RWPE1 (cell line): ENCODE measurements around the gene GNB3.
"Not testable (repeated sequence)": the region's sequence is repeated elsewhere in the genome, so short reads cannot be mapped to it uniquely, and the experiment has no call there.

Experiments
- CTCF ChIA-PET: fragments of 350-600 bp; sonication (Branson Sonifier 250); formaldehyde crosslinking; extraction: SDS; loops from one replicate; lab custom pipeline; 2021; lab: Yijun Ruan, JAX
- POLR2A ChIA-PET: fragments of 400-600 bp; formaldehyde crosslinking; extraction: SDS; loops from one replicate; lab custom pipeline; 2020; ENCODE audit warnings: antibody characterized with exemption; ENCODE audit not compliant: low non-redundant PET; lab: Yijun Ruan, JAX
- DNase-seq: peaks from one replicate; pipeline ENCODE4 v3.0.0; 2012; ENCODE audit warnings: low spot score
- H3K27ac ChIP-seq: fragments of 450-650 bp; 2 replicates; pipeline ENCODE4 v1.5.1; 2017
- CTCF ChIP-seq: fragments of 450-650 bp; conservative IDR thresholded peaks from 2 replicates; pipeline ENCODE4 v1.5.1; 2017; ENCODE audit warnings: low read depth, mild to moderate bottlenecking

The GNB3 gene

GRCh38 chr12:6871052-6871957, 30.6 kb downstream of the GNB3 start:
- TF ChIP-seq CTCF, result no peak
- DNase-seq, result peak; percentile 62
- ChIA-PET CTCF (interaction anchor here (0.5 to 3.2 kb wide), 8 partner anchors 10 to 401 kb away, joined by 3 to 16 read pairs (median 4); partner anchors contain the start of gene VAMP1), POLR2A (interaction anchor here (0.6 to 2.4 kb wide), 2 partner anchors 20 to 81 kb away, joined by 3 to 9 read pairs; no protein-coding TSS in a partner anchor)
- peak overlapping the region; percentile 84 for H3K27ac ChIP-seq

- H3K27ac ChIP-seq, result peak overlapping the region; percentile 84
- ChIA-PET CTCF (interaction anchor here (0.5 to 3.2 kb wide), 26 partner anchors 9 to 824 kb away, joined by 3 to 16 read pairs (median 4); partner anchors contain the start of genes CDCA3, LRRC23 and VAMP1), POLR2A (interaction anchor here (0.5 to 2.4 kb wide), 3 partner anchors 10 to 53 kb away, joined by 3 to 9 read pairs (median 5); no protein-coding TSS in a partner anchor)
- peak; percentile 72 for DNase-seq
- TF ChIP-seq CTCF, result peak; percentile 84
Measured at GRCh38 chr12:6872073-6873048, 31.6 kb downstream of the GNB3 start.

GRCh38 chr12:6873094-6874014, 32.6 kb downstream of the GNB3 start, which contains the start of gene SPSB2:
Gene SPSB2 (minus strand): TSS chr12:6873303. CDS start chr12:6872901, 402 bp downstream.
- peak; percentile 92 for DNase-seq
- no peak for TF ChIP-seq CTCF

GRCh38 chr12:6874015-6874368, 33.3 kb downstream of the GNB3 start:
- ChIA-PET POLR2A (interaction anchor here (0.7 kb wide), 1 partner anchor 52 kb away, joined by 3 read pairs; no protein-coding TSS in a partner anchor), CTCF (interaction anchor here (1.0 kb wide), 1 partner anchor 234 kb away, joined by 3 read pairs; no protein-coding TSS in a partner anchor)
- DNase-seq, result not testable (repeated sequence)
- H3K27ac ChIP-seq, result peak overlapping the region; percentile 84

More at GRCh38 chr12:6873094-6874014, 32.6 kb downstream of the GNB3 start, which contains the start of gene SPSB2:
- POLR2A ChIA-PET, result interaction anchor here (1.0 to 2.4 kb wide), 2 partner anchors 18 to 52 kb away, joined by 3 to 9 read pairs; no protein-coding TSS in a partner anchor
- CTCF ChIA-PET, result interaction anchor here (0.5 to 3.2 kb wide), 18 partner anchors 10 to 823 kb away, joined by 3 to 16 read pairs (median 4); partner anchors contain the start of genes CDCA3 and LRRC23
- H3K27ac ChIP-seq, result peak within 1 kb of the TSS; percentile 84

GRCh38 chr12:6879824-6880223, 39.1 kb downstream of the GNB3 start:
- DNase-seq, H3K27ac ChIP-seq, CTCF ChIA-PET: not testable (repeated sequence)
- POLR2A ChIA-PET, result interaction anchor here (0.6 kb wide), 1 partner anchor 38 kb away, joined by 3 read pairs; no protein-coding TSS in a partner anchor

GRCh38 chr12:6883252-6883651, 42.5 kb downstream of the GNB3 start:
- POLR2A ChIA-PET, result no interaction called here

More at GRCh38 chr12:6883252-6883651, 42.5 kb downstream of the GNB3 start:
- CTCF ChIA-PET, result interaction anchor here (1.0 kb wide), 1 partner anchor 11 kb away, joined by 3 read pairs; the partner anchor contains the start of gene SPSB2
- no peak for DNase-seq
- no peak for TF ChIP-seq CTCF
- H3K27ac ChIP-seq, result no peak overlapping the region
